Activated T-cell treated with anti-CD3 and anti-CD28 coated beads, Interleukin-2, amount 50 U/mL, for 72 hours (primary cell): ENCODE data around the gene SENP7. TPM values are rescaled to one million over a fixed set of nuclear protein-coding genes. Genes with fewer than 3 reads are reported as not detected.
A peak's percentile ranks its signal among the peaks of the same experiment; 100 is the strongest.
"Not testable (repeated sequence)": the region's sequence is repeated elsewhere in the genome, so short reads cannot be mapped to it uniquely, and the experiment has no call there.

ENCODE experiments used
- ATAC-seq, 2 donors: fragments of 150-1000 bp; cut with Tn5 transposase; replicated peaks in 1 of 2; 2 replicates each; pipeline ENCODE4 v1.10.0; 2021; ENCODE audit warnings: moderate library complexity in 2 of 2, mild to moderate bottlenecking in 1 of 2
- DNase-seq, 2 donors: peaks; one replicate each; pipeline ENCODE4 v3.0.0; 2021 to 2022; ENCODE audit warnings: mixed read lengths in 1 of 2
- H3K27ac Mint-ChIP-seq: one replicate; pipeline ENCODE4 v1.8.0; 2022; ENCODE audit warnings: mild to moderate bottlenecking, moderate library complexity, mixed read lengths
- H3K27me3 Mint-ChIP-seq: one replicate; pipeline ENCODE4 v1.8.0; 2022; ENCODE audit warnings: low read depth, mixed read lengths
- H3K36me3 Mint-ChIP-seq, 2 donors: one replicate each; pipeline ENCODE4 v1.8.0; 2022; ENCODE audit warnings: mixed read lengths in 2 of 2, mild to moderate bottlenecking in 1 of 2; ENCODE audit not compliant: insufficient read depth in 2 of 2
- H3K4me1 Mint-ChIP-seq: one replicate; pipeline ENCODE4 v1.8.0; 2022; ENCODE audit warnings: low read depth, mixed read lengths
- H3K4me3 Mint-ChIP-seq, 2 donors: one replicate each; pipeline ENCODE4 v1.8.0; 2022; ENCODE audit warnings: mild to moderate bottlenecking in 2 of 2, mixed read lengths in 2 of 2, moderate library complexity in 2 of 2
- H3K9me3 Mint-ChIP-seq, 2 donors: one replicate each; pipeline ENCODE4 v1.8.0; 2022; ENCODE audit warnings: mixed read lengths in 2 of 2
- total RNA-seq, 2 donors: library from RNA; stranded (reverse); gene quantifications; one replicate each; pipeline ENCODE4 v1.2.3, GENCODE V29; 2022

Gene SENP7
- total RNA-seq, 2 donors from 2014 or later, result 26.9 to 27.1 TPM

DNA sequence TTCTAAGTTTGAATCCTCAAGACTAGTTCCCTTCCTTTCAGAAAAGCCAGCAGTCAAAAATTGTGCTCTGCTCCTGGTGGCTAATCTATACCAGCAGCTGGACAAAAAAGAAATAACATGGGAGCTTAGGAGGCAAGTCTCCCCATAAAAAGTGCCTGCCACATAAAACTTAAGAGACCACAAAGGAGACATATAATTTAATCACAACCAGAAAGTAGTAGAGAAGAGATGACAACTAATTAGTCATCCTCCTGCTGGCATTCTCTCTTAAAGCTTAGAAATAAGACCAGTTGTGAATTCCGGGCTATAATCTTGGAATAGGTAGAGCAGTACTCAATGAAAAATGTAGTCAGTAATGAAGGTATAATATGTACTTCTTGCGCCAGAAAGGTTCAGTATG is 172.4 kb downstream of the SENP7 start:
- Mint-ChIP-seq H3K36me3 (peaks cover 0 to 1% of the 10 kb centered on the region in 2 donors), H3K4me1 (no peaks in the 10 kb centered on the region), H3K27ac (no peak overlapping the region), H3K27me3 (no peaks in the 10 kb centered on the region), H3K9me3 (no peaks in the 10 kb centered on the region), H3K4me3 (no peak overlapping the region)
- DNase-seq, result no peak
- ATAC-seq, result no peak

DNA sequence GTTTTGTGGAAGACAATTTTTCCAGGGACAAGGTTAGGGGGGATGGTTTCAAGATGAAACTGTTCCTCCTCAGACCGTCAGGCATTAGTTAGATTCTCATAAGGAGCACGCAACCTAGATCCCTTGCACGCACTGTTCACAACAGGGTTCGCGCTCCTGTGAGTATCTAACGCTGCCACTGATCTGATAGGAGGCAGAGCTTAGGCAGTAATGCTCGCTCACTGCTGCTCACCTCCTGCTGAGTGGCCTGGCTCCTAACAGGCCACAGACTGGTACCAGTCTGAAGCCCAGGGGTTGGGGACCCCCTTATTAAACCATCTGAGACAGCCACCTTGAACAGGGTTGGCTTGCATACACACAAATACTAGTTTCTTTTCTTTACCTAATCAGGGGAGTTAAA is 179.1 kb downstream of the SENP7 start:
- Mint-ChIP-seq H3K27ac (no peak overlapping the region), H3K9me3 (no peaks in the 10 kb centered on the region), H3K27me3 (no peaks in the 10 kb centered on the region), H3K36me3 (no peaks in the 10 kb centered on the region), H3K4me1 (no peaks in the 10 kb centered on the region), H3K4me3 (no peak overlapping the region)
- ATAC-seq (no peak), DNase-seq (no peak)

DNA sequence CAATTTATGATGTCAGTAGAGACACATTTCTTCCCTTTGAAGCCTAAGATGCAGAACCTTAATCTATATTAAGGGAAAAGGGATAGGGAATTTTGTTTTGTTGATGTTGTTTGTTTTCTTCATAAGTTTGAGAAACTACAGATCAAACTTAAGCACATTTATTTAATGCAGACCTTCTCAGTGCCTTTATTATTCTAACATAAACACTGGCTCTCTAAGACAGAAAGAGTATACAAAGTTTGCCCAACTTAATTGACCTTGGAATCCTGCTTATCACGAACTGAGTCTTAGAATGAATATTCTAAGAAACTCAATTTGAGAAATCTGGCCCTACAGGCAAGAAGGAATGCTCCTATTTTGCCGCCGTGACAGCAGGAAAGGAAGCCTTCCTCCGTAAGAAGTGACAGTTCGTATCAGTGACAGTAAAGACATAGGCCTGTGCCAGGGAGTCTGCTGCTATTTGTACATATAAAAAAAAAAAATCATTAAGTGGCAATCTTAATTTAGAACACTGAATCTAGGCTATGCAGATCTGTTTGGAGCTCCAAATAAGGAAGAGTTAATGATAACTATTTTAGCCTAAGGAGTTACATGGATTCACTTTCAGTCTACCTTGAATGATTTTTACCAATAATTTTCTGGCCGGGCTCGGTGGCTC is 183.9 kb downstream of the SENP7 start:
- H3K4me1 Mint-ChIP-seq, result no peaks in the 10 kb centered on the region
- H3K9me3 Mint-ChIP-seq, result no peaks in the 10 kb centered on the region
- DNase-seq (no peak), ATAC-seq (no peak)
- H3K27me3 Mint-ChIP-seq, result no peaks in the 10 kb centered on the region
- H3K27ac Mint-ChIP-seq, result no peak overlapping the region
- no peaks in the 10 kb centered on the region for H3K36me3 Mint-ChIP-seq
- no peak overlapping the region for H3K4me3 Mint-ChIP-seq

DNA sequence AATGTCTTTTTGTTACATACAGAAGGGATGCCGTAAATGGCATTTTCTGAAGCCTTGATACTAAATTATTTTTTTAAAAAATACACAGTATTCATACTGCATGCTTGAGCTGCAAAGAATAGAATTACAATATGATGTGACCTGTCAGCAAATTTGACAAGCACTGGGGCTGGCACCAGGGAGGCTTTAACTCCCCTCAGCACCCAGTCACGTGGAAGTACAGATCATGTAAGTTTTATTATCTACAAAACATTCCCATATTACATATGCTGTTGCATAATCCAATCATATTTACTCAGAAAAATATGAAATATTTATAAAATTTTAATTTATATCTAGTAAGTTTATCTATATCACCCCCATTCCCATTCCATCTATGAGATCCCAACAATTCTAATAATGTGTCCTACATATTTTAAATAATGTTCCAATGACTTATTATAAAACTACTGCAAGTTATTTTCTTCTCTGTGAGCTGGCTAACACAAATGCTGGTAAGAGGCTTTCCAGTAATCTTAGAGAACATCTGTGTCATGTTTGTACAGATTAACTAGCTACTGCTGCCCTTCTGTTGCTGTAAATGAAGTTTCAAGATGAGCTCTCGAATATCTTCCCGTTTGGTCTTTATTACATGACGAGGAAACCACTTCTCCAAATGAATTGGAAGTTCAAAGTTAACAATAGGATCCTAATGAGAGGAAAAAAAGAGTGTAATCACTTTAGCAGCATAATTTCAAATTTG is 187.4 kb downstream of the SENP7 start:
- Mint-ChIP-seq H3K27me3 (no peaks in the 10 kb centered on the region), H3K4me1 (no peaks in the 10 kb centered on the region), H3K27ac (no peak overlapping the region), H3K4me3 (no peak overlapping the region), H3K9me3 (no peaks in the 10 kb centered on the region), H3K36me3 (no peaks in the 10 kb centered on the region)
- no peak for DNase-seq
- no peak for ATAC-seq

DNA sequence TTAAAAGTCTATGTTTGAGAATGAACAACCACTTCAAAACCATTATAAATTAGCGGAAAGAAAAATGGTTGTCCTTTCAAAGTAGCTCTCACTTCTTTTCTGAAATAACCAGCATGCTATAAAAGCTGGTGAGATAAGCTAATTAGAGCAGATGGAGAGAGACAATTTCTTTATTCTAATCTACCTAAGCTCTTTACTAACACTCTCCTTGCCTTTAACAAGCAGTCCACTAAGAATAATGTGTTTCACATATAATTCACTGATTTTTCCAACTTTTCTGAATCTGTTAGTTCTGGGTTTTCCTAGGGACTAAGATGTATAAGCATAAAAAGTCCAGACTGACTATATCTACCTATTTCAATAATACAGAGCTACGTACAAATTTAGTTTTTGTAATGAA is 192.5 kb downstream of the SENP7 start, which contains the start of gene IMPG2:
Gene IMPG2 (minus strand): TSS at position 101 of the 400 bp plus-strand sequence. CDS start 203 bp downstream, outside the sequence.
- no peak within 1 kb of the TSS for H3K27ac Mint-ChIP-seq
- no peaks in the 10 kb centered on the region for H3K9me3 Mint-ChIP-seq
- H3K4me1 Mint-ChIP-seq, result no peaks in the 10 kb centered on the region

DNA sequence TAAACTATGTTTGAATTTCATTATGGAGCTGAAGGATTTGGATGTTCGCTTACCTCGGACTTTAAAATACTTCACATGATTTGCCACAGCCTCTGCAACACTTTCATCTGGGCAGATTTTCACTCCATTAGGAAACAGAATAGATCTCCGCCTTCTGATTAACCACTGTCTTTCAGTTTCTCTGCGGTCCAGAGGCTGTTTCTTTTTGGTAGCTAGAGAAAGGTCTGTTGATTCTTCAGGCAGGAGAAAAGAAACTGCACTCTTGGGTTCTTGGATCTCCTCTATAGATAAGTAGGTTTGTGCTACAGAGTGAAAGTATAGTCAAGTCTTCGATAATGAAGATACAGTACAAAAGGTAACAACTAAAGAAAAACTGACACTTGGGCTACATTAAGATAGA is 193.5 kb downstream of the SENP7 start:
- Mint-ChIP-seq H3K27me3 (no peaks in the 10 kb centered on the region), H3K36me3 (no peaks in the 10 kb centered on the region), H3K9me3 (no peaks in the 10 kb centered on the region), H3K4me3 (no peak overlapping the region), H3K27ac (no peak overlapping the region), H3K4me1 (no peaks in the 10 kb centered on the region)
- DNase-seq (no peak), ATAC-seq (no peak)

More for the DNA sequence above, 192.5 kb downstream of the SENP7 start, which contains the start of gene IMPG2:
- DNase-seq, result no peak
- H3K36me3 Mint-ChIP-seq, result no peaks in the 10 kb centered on the region
- H3K4me3 Mint-ChIP-seq, result no peak within 1 kb of the TSS
- no peaks in the 10 kb centered on the region for H3K27me3 Mint-ChIP-seq
- no peak for ATAC-seq

DNA sequence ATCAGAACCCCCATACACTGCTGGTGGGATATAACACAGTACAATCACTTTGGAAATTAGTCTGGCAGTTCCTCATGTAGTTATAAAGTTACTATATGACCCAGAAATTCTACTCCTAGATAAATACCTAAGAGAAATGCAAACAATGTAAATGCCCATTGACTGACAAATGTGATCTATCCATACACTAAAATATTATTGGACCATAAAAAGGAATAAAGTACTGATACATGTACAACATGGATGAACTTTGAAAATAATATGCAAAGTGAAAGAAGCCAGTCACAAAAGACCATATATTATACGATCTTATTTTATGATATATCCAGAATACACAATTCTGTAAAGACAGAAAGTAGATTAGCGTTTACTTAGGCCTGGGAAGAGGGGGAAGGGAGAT is 200.5 kb downstream of the SENP7 start:
- no peak overlapping the region for H3K27ac Mint-ChIP-seq
- no peak overlapping the region for H3K4me3 Mint-ChIP-seq
- ATAC-seq, result no peak
- no peaks in the 10 kb centered on the region for H3K4me1 Mint-ChIP-seq
- H3K9me3 Mint-ChIP-seq, result peaks cover 10 to 12% of the 10 kb centered on the region in 2 donors
- no peak for DNase-seq
- no peaks in the 10 kb centered on the region for H3K27me3 Mint-ChIP-seq
- peaks cover 6 to 21% of the 10 kb centered on the region in 2 donors for H3K36me3 Mint-ChIP-seq

DNA sequence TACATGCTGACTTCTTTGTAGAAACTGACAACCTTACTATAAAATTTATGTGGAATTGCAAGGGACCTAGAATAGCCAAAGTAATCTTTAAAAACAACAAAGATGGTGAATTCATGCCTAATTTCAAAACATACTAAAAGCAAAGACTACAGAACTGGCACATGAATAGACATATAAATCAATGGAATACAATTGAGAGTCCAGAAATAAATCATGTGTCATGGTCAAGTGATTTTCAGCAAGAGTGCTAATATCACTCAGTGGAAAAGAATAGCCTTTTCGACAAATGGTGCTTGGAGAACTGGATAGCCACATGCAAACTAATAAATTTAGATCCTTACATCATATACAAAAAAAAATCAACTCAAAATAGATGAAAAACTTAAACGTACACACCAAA is 201.3 kb downstream of the SENP7 start:
- ATAC-seq (no peak), DNase-seq (no peak)
- no peaks in the 10 kb centered on the region for H3K27me3 Mint-ChIP-seq
- H3K36me3 Mint-ChIP-seq, result peaks cover 9 to 22% of the 10 kb centered on the region in 2 donors
- no peak overlapping the region for H3K4me3 Mint-ChIP-seq
- H3K4me1 Mint-ChIP-seq, result no peaks in the 10 kb centered on the region
- no peak overlapping the region for H3K27ac Mint-ChIP-seq
- peaks cover 10 to 15% of the 10 kb centered on the region in 2 donors for H3K9me3 Mint-ChIP-seq

DNA sequence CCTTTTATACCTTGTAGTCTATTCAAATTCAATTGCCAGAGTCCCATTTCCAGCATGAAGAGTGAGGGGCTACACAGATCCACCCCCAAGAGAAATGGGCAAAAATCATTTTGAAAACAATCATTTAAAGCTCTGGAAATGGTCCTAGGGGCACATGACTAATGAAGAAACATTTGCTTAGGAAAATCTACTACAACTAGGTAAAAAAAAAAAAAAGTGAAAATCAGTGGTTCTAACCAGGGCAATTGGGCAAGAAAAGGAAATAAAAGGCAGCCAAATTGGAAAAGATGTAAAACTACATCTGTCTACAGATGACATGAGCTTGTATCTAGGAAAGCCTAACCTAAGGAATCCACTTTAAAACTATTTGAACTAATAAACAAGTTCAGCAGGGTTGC is 202.0 kb downstream of the SENP7 start:
- Mint-ChIP-seq H3K36me3 (peaks cover 9 to 22% of the 10 kb centered on the region in 2 donors), H3K9me3 (peaks cover 10 to 15% of the 10 kb centered on the region in 2 donors), H3K4me3 (no peak overlapping the region), H3K27ac (no peak overlapping the region), H3K27me3 (no peaks in the 10 kb centered on the region), H3K4me1 (no peaks in the 10 kb centered on the region)
- ATAC-seq (no peak), DNase-seq (no peak)

DNA sequence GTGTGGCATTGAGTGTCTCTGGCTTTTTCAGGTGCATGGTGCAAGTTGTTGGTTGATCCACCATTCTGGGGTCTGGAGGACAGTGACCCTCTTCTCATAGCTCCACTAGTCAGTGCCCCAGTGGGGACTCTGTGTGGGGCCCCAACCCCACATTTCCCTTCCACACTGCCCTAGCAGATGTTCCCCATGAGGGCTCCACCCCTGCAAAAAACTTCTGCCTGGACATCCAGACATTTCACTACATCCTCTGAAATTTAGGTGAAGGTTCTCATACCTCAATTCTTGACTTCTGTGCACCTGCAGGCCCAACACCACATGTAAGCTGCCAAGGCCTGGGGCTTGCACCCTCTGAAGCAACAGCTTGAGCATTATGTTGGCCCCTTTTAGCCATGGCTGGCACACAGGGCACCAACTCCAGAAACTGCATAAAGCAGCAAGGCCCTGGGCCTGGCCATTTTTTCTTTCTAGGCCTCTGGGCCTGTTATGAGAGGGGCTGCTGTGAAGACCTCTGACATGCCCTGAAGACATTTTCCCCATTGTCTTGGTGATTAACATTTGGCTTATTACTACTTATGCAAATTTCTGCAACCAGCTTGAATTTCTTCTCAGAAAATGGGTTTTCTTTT is 204.8 kb downstream of the SENP7 start:
- not testable (repeated sequence) for H3K4me3 Mint-ChIP-seq, DNase-seq, H3K27me3 Mint-ChIP-seq, H3K4me1 Mint-ChIP-seq, H3K27ac Mint-ChIP-seq, ATAC-seq
- peaks cover 10 to 24% of the 10 kb centered on the region in 2 donors for H3K36me3 Mint-ChIP-seq
- H3K9me3 Mint-ChIP-seq, result peaks cover 10 to 16% of the 10 kb centered on the region in 2 donors

DNA sequence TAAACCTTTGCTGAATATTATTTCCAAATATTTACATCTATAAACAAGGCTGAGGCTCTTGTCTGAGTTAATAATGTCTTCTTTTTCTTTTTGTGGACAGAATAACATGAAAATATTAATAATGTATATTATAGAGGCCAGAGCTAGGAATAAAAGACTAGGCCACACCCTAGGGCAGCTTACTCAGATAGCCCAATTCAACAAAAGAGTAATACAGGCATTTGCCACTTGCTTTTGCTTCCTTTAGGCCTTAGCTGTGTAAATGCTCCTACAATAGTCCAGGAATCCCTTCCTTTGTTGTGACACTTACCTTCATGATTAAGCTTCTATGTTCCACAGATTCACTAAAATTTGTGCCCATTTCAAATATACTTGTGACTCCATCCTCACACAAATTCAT is 209.2 kb downstream of the SENP7 start:
- H3K27ac Mint-ChIP-seq, result no peak overlapping the region
- ATAC-seq (no peak), DNase-seq (no peak)
- peaks cover 15 to 19% of the 10 kb centered on the region in 2 donors for H3K36me3 Mint-ChIP-seq
- no peaks in the 10 kb centered on the region for H3K4me1 Mint-ChIP-seq
- H3K27me3 Mint-ChIP-seq, result no peaks in the 10 kb centered on the region
- peaks cover 11 to 17% of the 10 kb centered on the region in 2 donors for H3K9me3 Mint-ChIP-seq
- H3K4me3 Mint-ChIP-seq, result no peak overlapping the region

DNA sequence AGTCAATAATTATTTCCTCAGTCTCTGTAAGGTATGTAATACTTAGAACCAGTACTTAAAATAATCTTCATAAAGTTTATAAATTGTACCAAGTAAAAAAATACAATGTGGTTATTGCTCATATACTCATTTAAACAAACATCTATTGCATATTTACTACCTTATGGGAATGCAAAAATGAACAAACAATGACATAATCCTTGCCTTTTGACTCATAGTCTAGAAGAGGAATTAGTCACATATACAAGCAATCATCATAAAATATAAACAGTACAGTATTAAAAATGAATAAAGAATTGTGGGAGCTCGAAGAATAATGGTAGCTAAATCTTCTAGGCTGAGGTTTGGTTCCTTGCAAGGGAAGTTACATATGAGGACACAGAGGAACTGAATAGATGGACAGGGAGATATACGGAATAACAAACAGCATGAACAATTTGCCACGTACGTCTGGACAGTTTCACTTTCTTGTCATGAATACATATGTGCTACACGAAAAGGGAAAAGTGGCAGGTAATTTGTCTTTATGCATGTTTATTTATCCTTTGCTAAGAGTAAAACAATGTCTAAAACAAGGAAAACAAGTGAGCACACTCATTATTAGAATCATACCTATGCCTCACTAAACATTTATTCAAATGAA is 209.8 kb downstream of the SENP7 start:
- peaks cover 9 to 17% of the 10 kb centered on the region in 2 donors for H3K9me3 Mint-ChIP-seq
- no peaks in the 10 kb centered on the region for H3K4me1 Mint-ChIP-seq
- H3K36me3 Mint-ChIP-seq, result peaks cover 14 to 15% of the 10 kb centered on the region in 2 donors
- H3K4me3 Mint-ChIP-seq, result peak overlapping the region in 1 of 2 donors; percentile 53
- H3K27me3 Mint-ChIP-seq, result no peaks in the 10 kb centered on the region
- peak; percentile 45 to 60 for ATAC-seq
- H3K27ac Mint-ChIP-seq, result peak overlapping the region; percentile 7
- no peak for DNase-seq

DNA sequence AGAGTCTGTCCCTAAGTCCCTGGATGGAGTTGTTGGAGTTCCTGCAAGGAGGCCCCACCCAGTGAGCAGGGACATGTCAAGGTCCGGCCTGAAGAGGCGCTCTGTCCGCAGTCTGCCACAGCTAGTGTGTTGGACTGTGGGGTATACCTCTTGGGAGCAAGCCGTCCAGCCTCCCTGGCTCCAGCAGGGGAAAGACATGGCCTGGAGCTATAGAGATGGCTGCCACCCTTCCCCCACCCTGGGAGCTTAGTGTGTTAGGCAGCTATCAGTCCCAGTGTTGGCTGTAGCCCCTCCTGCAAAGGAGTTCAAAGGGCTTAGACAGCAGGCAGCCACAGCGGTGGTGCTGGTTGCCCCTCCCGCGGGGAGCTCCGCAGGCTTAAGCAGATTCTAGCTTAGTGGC is 212.9 kb downstream of the SENP7 start:
- peaks cover 19 to 21% of the 10 kb centered on the region in 2 donors for H3K9me3 Mint-ChIP-seq
- H3K27me3 Mint-ChIP-seq, result no peaks in the 10 kb centered on the region
- H3K36me3 Mint-ChIP-seq, result peaks cover 16 to 22% of the 10 kb centered on the region in 2 donors
- no peak for ATAC-seq
- no peaks in the 10 kb centered on the region for H3K4me1 Mint-ChIP-seq
- no peak overlapping the region for H3K27ac Mint-ChIP-seq
- DNase-seq, result no peak
- no peak overlapping the region for H3K4me3 Mint-ChIP-seq
